ENCODE measurements around the gene PI4K2A.

The PI4K2A gene

GRCh38 chr10:97701438-97702069, 61.1 kb downstream of the PI4K2A start:
- no peak overlapping the region for H3K4me3 ChIP-seq (ENCODE audit: low read depth, low read length)
- in situ Hi-C loops (cut with HindIII; ENCODE audit: low sequenced_read_pairs) = no loop called here
- TF ChIP-seq, protein P1, sequence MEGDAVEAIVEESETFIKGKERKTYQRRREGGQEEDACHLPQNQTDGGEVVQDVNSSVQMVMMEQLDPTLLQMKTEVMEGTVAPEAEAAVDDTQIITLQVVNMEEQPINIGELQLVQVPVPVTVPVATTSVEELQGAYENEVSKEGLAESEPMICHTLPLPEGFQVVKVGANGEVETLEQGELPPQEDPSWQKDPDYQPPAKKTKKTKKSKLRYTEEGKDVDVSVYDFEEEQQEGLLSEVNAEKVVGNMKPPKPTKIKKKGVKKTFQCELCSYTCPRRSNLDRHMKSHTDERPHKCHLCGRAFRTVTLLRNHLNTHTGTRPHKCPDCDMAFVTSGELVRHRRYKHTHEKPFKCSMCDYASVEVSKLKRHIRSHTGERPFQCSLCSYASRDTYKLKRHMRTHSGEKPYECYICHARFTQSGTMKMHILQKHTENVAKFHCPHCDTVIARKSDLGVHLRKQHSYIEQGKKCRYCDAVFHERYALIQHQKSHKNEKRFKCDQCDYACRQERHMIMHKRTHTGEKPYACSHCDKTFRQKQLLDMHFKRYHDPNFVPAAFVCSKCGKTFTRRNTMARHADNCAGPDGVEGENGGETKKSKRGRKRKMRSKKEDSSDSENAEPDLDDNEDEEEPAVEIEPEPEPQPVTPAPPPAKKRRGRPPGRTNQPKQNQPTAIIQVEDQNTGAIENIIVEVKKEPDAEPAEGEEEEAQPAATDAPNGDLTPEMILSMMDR (IDR thresholded peaks at IDR 0.05; ENCODE audit: low read depth, low read length, missing control alignments) = peak; percentile 96
- DNase-seq (ENCODE audit: low read depth) = peak; percentile 56

GRCh38 chr10:97703398-97704067, 63.1 kb downstream of the PI4K2A start:
- DNase-seq (ENCODE audit: low read depth) = no peak

GRCh38 chr10:97704341-97704740, 63.9 kb downstream of the PI4K2A start:
- DNase-seq (ENCODE audit: low read depth) = no peak
- in situ Hi-C loops (cut with HindIII; ENCODE audit: low sequenced_read_pairs) = no loop called here
- TF ChIP-seq, protein P1 (IDR thresholded peaks at IDR 0.05; ENCODE audit: low read depth, low read length, missing control alignments) = no peak
- no peak overlapping the region for H3K4me3 ChIP-seq (ENCODE audit: low read depth, low read length)

More at GRCh38 chr10:97703398-97704067, 63.1 kb downstream of the PI4K2A start:
- no peak overlapping the region for H3K4me3 ChIP-seq (ENCODE audit: low read depth, low read length)
- in situ Hi-C loops (cut with HindIII; ENCODE audit: low sequenced_read_pairs) = no loop called here
- TF ChIP-seq, protein P1 (IDR thresholded peaks at IDR 0.05; ENCODE audit: low read depth, low read length, missing control alignments) = no peak

DNA sequence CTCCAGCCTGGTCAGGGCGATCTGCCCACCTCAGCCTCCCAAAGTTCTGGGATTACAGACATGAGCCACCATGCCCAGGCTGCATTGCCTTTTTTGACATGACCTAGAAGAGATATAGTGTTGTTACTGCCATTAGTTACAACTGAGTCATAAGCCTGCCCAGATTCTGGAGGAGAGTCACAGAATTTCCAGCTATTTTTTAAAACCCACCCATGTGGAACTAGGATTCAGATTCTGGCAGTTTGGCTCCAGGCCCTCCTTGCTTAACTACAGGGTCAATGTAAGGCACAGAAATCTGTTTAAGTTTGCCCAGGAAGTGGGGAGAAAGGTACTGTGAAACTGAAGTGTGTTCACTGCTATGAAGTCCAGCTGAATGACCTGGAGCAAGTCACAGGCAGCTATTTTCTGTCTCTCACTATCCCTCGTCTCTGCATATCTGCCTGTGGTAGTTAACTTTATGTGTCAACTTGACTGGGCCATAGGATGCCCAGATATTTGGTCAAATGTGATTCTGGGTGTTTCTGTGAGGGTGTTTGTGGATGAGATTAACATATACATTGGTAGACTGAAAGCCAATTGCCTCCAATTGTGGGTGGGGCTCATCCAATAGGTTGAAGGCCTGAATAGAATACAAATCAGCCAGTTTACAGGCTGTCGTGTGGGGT, 64.7 kb downstream of the PI4K2A start:
- DNase-seq (ENCODE audit: low read depth) = no peak
- TF ChIP-seq, protein P1 (IDR thresholded peaks at IDR 0.05; ENCODE audit: low read depth, low read length, missing control alignments) = no peak
- in situ Hi-C loops (cut with HindIII; ENCODE audit: low sequenced_read_pairs) = no loop called here
- H3K4me3 ChIP-seq (ENCODE audit: low read depth, low read length) = no peak overlapping the region

GRCh38 chr10:97707134-97707861, 66.8 kb downstream of the PI4K2A start:
- in situ Hi-C loops (cut with HindIII; ENCODE audit: low sequenced_read_pairs) = no loop called here
- H3K4me3 ChIP-seq (ENCODE audit: low read depth, low read length) = no peak overlapping the region
- no peak for DNase-seq (ENCODE audit: low read depth)
- TF ChIP-seq, protein P1 (IDR thresholded peaks at IDR 0.05; ENCODE audit: low read depth, low read length, missing control alignments) = no peak

DNA sequence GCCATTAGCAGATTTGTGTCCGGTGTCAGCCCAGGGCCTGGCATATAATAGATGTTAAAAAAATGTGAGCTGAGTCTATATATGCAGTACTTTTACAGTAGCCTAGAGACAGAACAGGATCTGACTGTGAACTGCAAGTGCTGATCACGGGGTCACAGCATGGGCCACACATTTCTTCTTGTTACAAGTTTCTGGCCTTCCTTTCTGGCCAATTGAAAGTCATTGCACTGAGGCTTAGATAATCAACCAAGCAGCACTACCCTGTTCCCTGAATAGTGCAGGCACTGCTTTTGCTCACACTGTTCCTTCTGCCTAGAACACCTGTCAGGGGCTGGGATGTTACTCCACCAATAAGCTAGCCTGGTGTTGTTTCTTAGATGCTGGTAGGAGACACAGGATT, 67.7 kb downstream of the PI4K2A start:
- H3K4me3 ChIP-seq (ENCODE audit: low read depth, low read length) = no peak overlapping the region
- TF ChIP-seq, protein P1 (IDR thresholded peaks at IDR 0.05; ENCODE audit: low read depth, low read length, missing control alignments) = no peak
- in situ Hi-C loops (cut with HindIII; ENCODE audit: low sequenced_read_pairs) = no loop called here

More for the DNA sequence above, 67.7 kb downstream of the PI4K2A start:
- DNase-seq (ENCODE audit: low read depth) = no peak

Measured in astrocyte of the cerebellum (primary cell).